Measurements from ENCODE around the gene CWC27. TPM values are rescaled to one million over a fixed set of nuclear protein-coding genes. Genes with fewer than 3 reads are reported as not detected.

CWC27 gene, protein sequence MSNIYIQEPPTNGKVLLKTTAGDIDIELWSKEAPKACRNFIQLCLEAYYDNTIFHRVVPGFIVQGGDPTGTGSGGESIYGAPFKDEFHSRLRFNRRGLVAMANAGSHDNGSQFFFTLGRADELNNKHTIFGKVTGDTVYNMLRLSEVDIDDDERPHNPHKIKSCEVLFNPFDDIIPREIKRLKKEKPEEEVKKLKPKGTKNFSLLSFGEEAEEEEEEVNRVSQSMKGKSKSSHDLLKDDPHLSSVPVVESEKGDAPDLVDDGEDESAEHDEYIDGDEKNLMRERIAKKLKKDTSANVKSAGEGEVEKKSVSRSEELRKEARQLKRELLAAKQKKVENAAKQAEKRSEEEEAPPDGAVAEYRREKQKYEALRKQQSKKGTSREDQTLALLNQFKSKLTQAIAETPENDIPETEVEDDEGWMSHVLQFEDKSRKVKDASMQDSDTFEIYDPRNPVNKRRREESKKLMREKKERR
- total RNA-seq, result 12.7 and 24.0 TPM in 2 replicates

DNA sequence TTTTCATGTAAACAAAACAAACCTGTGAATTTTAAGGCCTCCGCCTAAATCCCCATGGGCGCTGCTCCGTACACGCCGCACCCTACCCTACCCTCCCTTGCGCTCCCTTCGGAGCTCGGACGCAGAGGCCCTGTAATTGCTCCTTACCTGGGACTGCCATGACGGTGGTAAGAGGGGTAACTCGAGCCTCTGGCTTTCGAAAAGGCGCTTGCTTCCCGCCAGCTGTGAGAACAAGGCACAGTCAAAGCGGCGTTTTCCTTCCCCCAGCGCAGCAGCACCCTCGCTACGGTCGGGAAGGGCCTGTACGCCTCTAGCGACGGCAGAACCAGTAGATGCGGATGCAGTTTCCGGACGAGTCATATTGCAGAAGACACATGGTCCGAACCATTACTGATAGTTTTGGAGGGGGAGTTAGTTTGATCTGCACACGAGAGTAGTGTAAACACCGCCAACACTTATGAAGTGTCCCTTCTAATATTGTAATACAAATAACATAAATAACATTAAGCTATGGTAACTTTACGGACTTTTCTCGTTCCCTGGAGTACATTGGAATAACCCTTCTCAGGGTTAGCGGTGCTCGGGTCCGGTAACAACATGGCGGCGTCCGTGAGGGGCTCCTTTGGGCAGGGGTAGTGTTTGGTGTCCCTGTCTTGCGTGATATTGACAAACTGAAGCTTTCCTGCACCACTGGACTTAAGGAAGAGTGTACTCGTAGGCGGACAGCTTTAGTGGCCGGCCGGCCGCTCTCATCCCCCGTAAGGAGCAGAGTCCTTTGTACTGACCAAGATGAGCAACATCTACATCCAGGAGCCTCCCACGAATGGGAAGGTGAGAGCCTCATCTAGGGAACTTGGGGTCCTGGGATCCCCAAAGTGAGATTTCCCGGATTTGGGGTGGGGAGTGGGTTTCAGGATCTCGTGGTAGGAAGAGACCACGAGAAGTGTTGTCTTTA lies at the start of gene CWC27, which contains the start of gene SREK1IP1:
Gene CWC27 (plus strand): TSS at position 573 of the 955 bp plus-strand sequence. CDS start 217 bp downstream, at position 790.
Gene SREK1IP1 (minus strand): TSS at position 334 of the 955 bp plus-strand sequence. CDS start 174 bp downstream, at position 160.
- peak; percentile 81 for DNase-seq (ENCODE audit: extremely low read depth, low read depth, low spot score)

DNA sequence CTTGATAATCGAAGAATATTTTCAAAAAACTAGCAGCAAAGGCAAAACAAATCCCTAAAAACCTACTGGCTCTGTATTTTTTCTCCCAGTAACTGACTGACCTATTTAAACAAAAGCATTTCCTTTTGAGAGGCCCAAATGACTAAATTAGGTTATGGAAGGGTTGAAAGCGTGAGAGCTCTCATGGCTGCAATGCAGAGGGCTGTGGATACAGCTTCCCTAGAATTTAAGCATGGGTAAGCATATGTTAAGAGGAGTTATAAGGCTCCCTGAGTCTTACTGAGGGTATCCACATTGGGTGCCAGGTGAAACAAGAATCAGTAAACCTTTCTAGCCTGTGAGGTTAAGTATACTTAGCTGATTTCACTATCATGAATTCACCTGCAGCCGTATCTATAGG lies 46.1 kb upstream of the CWC27 start:
- DNase-seq (ENCODE audit: extremely low read depth, low read depth, low spot score), result no peak

DNA sequence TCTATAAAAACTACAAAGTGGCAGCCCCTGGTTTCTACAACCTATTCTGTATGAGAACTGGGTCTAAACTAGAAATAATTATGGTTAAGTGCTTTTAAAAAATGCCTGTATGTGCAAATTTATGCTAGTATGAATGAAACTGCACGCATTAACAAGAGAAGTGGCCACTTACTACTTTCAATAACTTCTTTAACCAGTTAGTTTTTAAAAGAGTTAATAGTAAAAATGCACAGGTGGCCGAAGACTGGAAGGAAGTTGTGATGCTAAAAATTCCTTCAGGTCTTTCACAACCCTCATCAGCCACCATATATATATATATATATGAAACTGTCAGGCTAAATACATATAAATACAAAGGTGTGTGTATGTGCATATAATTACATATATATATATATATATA lies 41.6 kb upstream of the CWC27 start:
- no peak for DNase-seq (ENCODE audit: extremely low read depth, low read depth, low spot score)

DNA sequence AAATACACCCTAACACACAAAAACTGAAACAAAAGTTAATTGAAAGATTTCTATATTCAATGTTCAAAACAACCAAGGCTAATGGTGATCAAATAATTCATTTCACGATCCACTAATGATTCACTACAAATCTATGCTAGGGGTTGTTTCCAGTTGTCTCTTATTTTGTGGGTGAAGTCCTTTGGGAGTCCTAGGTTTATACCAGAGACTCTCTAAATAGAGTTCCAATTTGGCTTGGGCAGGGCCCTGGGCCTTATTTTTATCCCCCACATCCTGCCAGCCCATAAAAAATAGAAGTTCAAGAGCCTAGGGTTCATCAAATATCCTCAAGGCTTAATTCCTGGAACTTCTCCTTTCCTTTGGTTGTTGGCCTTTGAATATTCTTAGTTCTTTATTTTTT lies 26.3 kb upstream of the CWC27 start:
- DNase-seq (ENCODE audit: extremely low read depth, low read depth, low spot score), result no peak

DNA sequence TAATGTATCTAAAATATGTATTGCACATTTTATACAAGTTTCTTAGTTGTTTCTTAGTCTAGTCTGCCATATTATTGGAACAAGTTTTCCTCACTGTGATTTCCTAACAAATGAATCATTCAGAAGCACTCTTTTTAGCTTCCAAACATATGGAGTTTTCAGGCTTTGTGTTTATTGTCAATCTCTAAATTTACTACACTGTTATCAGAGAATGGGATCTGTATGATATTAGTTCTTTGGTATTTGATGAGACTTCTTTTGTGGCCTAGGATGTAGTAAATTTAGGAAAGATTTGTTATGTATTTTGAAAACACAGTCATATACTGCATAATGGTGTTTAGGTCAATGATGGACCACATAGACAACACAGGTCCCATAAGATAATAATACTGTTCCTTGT lies 25.9 kb upstream of the CWC27 start:
- no peak for DNase-seq (ENCODE audit: extremely low read depth, low read depth, low spot score)

DNA sequence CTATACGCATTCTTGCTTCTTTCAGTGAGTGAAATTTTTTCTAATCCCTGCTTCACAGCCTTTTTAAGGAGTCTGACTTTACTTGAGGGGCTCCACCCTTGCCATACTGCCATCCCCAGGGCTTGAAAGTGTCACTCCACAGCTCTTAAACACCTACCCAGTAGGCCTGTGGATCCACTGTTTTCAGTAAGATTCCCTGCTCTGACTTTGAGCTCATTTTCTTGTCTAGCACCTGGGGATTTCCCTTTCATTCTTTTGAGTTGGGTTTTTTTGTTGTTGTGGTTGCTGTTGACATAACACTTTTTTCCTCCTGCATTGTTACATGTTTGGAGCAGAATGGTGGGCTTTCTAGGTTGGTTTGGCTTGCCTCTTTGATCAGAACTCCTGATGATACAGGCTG lies 23.8 kb upstream of the CWC27 start:
- no peak for DNase-seq (ENCODE audit: extremely low read depth, low read depth, low spot score)

DNA sequence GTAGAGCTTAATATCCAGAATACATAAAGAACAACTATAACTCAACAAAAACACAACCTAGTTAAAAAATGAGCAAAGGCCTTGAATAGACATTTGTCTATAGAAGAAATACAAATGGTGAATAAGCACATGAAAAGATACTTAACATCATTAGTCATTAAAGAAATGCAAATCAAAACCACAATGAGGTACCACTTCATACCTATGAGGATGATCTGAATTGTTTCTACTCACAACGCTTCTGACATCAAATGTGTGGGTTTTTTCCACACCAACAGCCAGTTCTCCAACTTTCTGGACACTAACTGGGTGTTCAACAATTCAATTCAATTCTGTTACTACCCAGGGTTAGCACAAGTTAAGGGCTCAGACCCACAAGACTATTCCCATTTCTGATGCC lies 22.3 kb upstream of the CWC27 start:
- no peak for DNase-seq (ENCODE audit: extremely low read depth, low read depth, low spot score)

DNA sequence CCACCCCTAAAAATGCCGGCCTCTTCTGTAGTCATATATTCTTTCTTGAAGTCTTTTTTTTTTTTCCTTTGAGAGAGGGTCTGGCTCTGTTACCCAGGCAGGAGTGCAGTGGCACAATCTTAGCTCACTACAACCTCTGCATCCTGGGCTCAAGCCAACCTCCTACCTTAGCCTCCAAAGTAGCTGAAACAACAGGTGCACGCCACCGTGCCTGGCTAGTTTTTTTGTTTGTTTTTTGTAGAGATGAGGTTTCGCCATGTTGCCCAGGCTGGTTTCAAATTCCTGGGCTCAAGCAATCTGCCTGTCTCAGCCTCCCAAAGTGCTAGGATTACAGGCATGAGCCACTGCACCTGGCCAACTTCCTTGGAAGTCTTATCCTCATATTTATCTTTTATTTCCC lies 19.3 kb upstream of the CWC27 start:
- no peak for DNase-seq (ENCODE audit: extremely low read depth, low read depth, low spot score)

DNA sequence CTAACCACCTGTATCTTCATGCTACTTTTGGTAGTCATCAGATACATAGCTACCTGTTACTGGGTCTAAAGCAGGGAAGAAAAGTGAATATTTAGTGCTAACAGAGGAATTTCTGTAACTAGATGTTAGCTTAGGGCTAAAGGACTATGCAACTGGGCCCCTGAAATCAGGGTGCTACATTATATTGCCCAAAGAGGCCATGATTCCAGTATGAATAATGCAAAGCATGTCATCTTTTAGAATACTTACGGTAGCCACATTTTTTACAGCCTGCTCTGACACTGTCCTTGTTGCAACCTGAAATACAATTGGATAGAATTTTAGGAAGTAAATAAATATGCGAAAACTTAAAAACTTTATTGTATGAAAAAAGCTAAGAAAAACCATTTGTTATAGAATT lies 14.7 kb upstream of the CWC27 start:
- no peak for DNase-seq (ENCODE audit: extremely low read depth, low read depth, low spot score)

DNA sequence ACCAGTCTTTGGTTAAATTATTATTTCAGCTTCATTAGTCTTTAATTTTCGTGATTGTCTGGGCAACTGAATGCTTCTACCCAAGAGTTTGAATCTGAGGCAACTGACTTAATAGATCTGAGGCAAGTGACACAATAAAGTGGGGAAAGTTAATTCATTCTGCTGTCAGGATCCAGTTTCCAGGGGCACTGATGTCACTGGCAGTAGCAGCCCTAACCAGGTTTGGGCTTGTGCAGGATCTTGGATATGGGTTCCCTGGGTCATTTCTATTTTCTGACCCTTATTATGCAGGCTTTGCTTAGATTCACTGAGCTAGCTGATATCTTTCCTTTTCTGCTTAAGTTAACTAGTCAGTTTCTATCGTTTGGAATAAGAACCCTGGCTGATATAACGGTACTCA lies 9.8 kb upstream of the CWC27 start:
- no peak for DNase-seq (ENCODE audit: extremely low read depth, low read depth, low spot score)

DNA sequence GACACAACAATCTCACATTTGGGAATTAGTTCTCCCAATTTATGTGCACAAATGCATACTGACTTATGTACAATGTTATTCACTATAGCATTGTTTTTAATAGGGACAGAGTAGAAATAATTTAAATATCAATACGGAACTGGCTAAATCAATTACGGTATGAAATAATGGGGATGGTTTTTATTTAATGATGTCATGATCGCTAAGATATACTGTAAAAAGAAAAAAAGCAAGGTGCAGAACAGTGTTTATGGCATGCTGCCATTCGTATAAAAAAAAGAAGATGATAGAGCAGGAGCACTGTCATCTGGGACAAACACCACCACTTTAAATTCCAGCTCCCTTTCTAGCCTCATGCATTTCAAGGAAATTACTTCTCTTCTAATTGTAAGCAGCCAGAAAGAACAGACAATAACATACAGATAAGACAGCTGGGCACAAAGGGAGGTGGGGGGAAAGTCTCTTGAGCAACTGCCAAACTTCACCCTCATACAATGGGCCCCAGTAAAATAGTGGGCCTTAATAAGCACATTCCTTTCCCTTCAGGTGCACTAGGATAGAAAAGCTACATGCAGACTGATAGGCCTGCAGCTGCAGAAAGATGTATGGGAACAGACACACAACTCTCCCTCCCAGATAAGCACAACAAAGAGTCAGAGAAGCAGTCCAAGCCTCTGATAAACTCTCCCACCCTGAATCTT lies 8.6 kb upstream of the CWC27 start:
- no peak for DNase-seq (ENCODE audit: extremely low read depth, low read depth, low spot score)

DNA sequence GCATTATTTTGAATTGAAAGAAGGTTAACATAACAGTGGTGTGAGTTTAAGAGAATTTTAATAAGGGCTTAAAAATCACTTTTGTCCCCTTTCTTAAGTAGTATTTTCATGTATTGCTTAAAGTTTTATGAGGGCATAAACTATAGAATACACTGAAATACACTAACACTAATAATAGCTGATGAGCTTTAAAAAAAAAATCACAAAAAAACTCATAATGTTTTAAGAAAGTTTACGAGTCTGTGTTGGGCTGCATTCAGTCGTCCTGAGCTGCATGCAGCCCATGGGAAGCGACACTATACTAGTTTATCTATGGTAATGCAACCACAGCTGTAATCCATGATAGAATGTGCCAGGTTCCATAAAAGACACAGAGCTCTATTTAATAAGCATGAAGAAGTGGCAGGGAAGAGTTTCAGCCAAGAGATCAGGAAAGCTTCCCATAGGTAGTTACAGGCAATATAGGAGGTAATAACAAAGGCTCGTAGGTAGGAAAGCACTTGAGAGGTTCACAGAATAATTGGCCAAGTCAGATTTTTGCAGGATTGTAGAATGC lies 4.7 kb upstream of the CWC27 start:
- no peak for DNase-seq (ENCODE audit: extremely low read depth, low read depth, low spot score)

DNA sequence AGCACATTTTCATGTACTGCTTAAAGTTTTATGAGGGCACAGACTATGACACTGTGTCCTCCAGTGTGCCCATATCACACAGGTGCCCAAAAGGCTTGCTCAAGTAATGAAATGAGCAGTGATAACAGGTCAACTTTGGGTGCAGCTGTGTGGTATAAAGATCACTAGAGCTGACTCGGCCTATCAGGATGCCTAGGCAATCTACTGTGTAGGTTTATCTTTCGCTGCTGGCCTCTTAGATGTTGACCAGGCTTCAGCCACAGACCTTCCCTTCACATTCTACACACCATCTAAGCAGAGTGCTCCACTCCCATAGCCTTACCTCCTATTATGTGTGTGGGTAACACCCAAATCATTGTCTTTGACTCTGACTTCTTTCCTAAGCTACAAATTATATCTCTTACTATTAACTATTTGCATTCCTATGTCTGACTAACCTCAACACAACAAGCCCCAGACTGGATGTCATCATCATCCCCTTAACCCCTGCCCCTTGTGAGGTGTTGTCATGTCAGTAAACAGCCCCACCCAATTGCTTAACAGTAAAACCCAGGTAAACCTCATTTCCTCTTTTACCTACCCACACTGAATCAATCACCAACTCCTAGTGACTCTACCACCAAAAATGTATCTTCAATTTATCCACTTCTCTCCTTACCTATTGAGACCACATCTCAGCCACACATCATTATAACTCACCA lies 2.8 kb upstream of the CWC27 start:
- no peak for DNase-seq (ENCODE audit: extremely low read depth, low read depth, low spot score)

DNA sequence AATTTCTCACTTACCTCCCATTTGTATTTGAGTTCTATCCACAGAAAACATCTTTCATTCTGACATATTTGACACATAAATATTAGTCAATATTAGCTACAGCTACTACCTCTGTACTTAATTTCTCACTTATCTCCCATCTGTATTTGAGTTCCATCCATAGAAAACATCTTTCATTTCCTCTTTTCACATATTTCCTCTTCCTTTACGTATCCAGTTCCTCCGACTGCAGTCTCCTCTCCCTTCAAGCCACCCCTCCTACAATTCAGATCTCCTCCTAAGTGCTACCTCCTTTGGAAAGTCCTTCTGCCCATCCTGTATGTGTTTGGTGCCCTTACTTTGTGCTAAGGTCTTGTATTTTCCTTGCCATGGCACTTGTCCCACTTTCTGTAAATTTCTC lies 1.8 kb upstream of the CWC27 start:
- no peak for DNase-seq (ENCODE audit: extremely low read depth, low read depth, low spot score)

DNA sequence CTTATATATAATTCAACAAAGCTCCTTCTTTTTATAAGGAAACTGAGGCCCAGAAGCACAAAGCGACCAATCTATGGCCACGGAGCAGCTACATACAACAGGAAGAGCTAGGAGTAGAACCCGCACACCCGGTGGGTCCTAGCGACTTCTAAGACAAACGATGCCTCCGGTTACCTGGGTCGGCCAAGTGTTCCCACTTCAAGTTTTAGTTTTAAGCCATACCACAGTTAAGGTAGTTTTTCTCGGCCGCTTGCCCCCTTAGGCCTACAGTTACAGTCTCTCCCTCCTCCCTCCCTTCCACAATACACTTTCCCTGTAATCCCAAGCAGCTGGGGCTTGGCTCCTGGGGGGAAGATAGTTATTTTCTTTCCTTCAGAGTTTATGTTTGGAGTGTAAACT lies 772 bp upstream of the CWC27 start:
- DNase-seq (ENCODE audit: extremely low read depth, low read depth, low spot score), result peak; percentile 14

DNA sequence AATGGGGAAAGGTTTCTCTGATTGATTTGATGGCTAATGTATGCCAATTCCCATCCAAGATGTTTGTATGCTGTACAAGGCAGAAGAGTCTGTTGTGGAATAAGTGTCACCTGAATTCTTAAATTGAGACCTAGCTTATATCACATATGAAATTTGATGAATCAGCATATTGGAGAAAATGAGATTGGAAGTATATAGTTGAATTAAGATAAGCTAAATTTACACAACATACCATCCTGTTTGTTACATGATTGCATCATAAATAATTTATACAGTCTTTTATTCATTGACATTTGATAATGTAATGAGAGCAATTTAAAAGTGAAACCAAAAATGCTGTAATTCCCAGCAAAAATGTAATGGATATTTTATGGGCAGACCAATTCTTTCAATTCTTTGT lies 1.1 kb downstream of the CWC27 start:
- DNase-seq (ENCODE audit: extremely low read depth, low read depth, low spot score), result no peak

DNA sequence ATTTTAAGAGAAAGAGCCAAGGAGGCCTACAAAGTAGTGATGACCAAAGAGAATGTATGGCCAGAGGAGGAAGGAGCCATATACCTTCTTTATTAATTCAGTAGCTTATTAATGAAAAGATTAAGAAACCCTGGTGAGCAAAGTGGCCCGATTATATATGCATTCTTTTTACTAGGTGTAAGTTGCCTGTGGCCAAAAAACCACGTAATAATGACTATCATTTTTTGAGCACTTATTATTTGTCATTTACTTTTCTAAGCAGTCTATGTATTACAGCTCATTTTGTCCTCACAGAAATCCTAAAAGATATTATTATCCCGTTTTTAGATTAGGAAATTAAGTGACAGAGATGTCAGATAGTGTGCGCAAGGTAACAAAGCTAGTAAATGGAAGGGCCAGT lies 3.0 kb downstream of the CWC27 start:
- DNase-seq (ENCODE audit: extremely low read depth, low read depth, low spot score), result no peak

DNA sequence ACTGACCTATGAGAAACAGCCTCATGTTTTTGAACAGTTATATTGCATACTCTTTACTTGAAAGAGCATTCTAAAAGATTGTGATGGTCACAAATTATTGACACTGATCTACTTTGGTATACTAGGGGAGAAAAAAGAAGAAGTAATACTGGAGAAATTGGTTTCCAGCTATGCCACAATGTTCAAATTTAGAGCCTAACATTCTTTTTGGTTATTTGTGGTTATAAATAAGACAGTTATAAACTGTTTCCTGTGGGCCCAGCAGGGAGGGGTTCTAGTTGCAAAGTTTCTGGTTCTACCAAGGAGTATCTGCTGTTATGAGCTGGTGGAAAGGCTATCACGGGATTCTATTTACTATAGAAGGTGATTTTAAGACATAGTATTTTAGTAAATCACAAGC lies 4.8 kb downstream of the CWC27 start:
- DNase-seq (ENCODE audit: extremely low read depth, low read depth, low spot score), result no peak

DNA sequence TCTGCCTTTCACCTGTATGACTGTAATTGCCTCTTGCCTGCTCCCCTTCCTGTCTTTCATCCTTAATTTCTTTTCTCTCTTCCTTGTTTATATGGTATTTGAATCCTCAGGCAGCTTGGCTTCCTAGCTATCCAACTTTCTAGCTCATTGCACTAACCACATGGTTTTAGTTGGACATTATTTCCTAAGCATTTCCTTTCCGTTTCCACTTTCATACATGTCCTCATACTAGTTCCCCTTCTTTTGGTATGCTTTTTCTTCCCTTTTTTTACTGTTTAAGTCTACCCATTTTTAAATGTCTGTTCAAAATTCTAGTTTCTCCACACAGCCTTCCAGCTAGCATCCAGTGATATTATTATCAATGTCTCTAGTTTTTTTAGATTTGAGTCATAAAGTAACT lies 6.6 kb downstream of the CWC27 start:
- no peak for DNase-seq (ENCODE audit: extremely low read depth, low read depth, low spot score)

DNA sequence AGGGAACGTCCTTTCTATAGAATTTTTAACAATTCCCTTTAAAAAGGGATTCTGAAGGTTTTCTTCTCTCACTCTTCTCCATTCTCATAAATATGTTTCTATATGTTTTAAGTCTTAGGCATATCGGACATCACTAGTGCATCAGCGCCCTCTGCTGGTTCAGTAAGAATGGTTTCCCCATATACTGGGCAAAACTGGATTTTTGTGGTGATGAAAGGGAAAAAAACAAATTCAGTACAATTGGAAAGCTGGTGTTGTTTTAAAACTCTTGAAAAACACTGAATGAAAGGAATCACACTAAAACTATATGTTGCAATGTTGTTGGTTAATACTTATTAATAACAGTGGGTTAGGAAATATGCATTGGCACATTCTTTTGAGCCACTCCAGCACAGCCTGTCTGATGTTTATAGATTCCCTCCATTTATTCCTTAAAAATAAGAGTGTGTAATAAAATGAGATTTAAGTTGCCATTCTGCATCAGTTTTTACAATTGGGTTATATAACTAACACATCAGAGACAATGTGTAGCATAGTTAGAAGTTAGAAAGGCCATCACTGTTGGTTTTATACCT lies 15.8 kb downstream of the CWC27 start:
- peak; percentile 57 for DNase-seq (ENCODE audit: extremely low read depth, low read depth, low spot score)
